ENCODE data around the gene CD44.

DNA sequence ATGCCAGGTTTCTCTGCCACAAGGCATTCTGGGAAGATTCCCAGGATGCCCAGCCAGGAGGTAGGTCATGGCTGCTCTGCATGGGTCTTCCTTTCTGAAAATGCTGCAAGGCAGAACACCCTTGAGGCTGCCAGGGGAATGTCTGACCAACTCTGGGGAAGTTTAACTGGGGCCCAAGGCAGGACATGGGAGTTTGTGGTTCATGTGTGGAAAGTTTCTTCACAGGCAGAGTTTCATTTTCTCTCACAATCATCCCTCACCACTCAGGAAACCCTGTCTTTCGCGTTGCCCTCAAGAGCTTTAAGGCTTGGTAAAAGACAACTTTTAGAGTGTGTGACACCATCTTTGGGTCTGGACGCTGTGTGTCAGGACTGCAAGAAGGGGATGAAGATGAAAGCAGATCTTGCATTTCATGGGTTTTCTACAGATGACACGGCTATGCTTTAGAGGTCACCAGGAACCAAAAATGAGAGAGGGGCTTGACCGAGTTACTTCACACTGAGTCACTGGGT is 133.5 kb downstream of the CD44 start:
- TF ChIP-seq, protein P1, sequence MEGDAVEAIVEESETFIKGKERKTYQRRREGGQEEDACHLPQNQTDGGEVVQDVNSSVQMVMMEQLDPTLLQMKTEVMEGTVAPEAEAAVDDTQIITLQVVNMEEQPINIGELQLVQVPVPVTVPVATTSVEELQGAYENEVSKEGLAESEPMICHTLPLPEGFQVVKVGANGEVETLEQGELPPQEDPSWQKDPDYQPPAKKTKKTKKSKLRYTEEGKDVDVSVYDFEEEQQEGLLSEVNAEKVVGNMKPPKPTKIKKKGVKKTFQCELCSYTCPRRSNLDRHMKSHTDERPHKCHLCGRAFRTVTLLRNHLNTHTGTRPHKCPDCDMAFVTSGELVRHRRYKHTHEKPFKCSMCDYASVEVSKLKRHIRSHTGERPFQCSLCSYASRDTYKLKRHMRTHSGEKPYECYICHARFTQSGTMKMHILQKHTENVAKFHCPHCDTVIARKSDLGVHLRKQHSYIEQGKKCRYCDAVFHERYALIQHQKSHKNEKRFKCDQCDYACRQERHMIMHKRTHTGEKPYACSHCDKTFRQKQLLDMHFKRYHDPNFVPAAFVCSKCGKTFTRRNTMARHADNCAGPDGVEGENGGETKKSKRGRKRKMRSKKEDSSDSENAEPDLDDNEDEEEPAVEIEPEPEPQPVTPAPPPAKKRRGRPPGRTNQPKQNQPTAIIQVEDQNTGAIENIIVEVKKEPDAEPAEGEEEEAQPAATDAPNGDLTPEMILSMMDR (IDR thresholded peaks at IDR 0.05; ENCODE audit: poor library complexity, severe bottlenecking): no peak
- no peak for TF ChIP-seq EZH2 (IDR thresholded peaks at IDR 0.05; ENCODE audit: borderline replicate concordance, insufficient read depth, low read length, poor library complexity, severe bottlenecking)
- TF ChIP-seq POLR2AphosphoS5 (IDR thresholded peaks at IDR 0.05): no peak
- TF ChIP-seq RAD21 (conservative IDR thresholded peaks at IDR 0.05): no peak
